ENCODE measurements around the gene FSTL4.

GRCh38 chr5:133147411-133147810 is 464.9 kb downstream of the FSTL4 start:
- TF ChIP-seq, protein P1, sequence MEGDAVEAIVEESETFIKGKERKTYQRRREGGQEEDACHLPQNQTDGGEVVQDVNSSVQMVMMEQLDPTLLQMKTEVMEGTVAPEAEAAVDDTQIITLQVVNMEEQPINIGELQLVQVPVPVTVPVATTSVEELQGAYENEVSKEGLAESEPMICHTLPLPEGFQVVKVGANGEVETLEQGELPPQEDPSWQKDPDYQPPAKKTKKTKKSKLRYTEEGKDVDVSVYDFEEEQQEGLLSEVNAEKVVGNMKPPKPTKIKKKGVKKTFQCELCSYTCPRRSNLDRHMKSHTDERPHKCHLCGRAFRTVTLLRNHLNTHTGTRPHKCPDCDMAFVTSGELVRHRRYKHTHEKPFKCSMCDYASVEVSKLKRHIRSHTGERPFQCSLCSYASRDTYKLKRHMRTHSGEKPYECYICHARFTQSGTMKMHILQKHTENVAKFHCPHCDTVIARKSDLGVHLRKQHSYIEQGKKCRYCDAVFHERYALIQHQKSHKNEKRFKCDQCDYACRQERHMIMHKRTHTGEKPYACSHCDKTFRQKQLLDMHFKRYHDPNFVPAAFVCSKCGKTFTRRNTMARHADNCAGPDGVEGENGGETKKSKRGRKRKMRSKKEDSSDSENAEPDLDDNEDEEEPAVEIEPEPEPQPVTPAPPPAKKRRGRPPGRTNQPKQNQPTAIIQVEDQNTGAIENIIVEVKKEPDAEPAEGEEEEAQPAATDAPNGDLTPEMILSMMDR (IDR thresholded peaks at IDR 0.05; ENCODE audit: poor library complexity): no peak
- TF ChIP-seq EZH2 (IDR thresholded peaks at IDR 0.05; ENCODE audit: borderline replicate concordance) (no peak), EZH2phosphoT487 (IDR thresholded peaks at IDR 0.05; ENCODE audit: low read depth, severe bottlenecking, unreplicated experiment) (no peak)
